ENCODE data around the gene PIGU. TPM values are rescaled to one million over a fixed set of nuclear protein-coding genes. Genes with fewer than 3 reads are reported as not detected.
"Not testable (repeated sequence)": the region's sequence is repeated elsewhere in the genome, so short reads cannot be mapped to it uniquely, and the experiment has no call there.

Gene PIGU
- total RNA-seq, 1 experiment from 2014 or later, result 11.7 TPM

DNA sequence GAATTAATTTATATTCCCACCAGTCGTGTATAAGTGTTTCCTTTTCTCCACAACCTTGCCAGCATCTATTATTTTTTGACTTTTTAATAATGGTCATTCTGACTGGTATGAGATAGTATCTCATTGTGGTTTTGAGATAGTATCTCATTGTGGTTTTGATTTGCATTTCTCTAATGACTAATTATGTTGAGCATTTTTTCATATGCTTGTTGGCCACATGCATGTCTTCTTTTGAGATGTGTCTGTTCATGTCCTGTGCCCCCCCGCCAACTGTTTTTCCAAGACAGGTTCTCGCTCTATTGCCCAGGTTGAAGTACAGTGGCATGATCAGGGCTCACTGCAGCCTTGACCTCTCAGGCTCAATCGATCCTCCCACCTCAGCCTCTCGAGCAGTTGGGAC lies 15.1 kb downstream of the PIGU start:
- DNase-seq (ENCODE audit: low read depth), result peak; percentile 2

- DNase-seq (ENCODE audit: low read depth), result not testable (repeated sequence)
These were observed 18.2 kb downstream of the PIGU start for GRCh38 chr20:34658654-34659053.

DNA sequence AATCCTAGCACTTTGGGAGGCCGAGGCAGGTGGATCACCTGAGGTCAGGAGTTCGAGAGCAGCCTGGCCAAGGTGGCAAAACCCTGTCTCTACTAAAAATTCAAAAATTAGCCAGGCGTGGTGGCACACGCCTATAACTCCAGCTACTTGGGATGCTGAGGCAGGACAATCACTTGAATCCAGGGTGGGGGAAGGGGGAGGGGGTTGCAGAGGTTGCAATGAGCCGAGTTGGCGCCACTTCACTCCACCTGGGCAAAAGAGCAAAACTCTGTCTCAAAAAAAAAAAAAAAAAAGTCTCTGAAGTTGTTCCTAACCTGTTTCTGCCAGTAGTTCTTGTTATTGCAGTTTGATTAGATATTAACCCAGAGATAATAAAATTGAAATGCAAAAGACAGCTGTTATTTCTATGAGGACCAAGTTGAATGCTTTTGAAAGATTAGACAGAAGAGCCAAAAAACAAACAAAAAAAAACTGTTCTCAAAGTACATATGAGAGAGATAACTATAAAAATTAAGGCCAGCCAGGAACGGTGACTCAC lies 22.6 kb downstream of the PIGU start:
- no peak for DNase-seq (ENCODE audit: low read depth)

- no peak for DNase-seq (ENCODE audit: low read depth)
These were observed 25.7 kb downstream of the PIGU start for GRCh38 chr20:34651200-34651599.

- DNase-seq (ENCODE audit: low read depth), result no peak
These were observed 29.2 kb downstream of the PIGU start for GRCh38 chr20:34647737-34648136.

GRCh38 chr20:34644951-34645350 lies 31.9 kb downstream of the PIGU start:
- DNase-seq (ENCODE audit: low read depth), result no peak

DNA sequence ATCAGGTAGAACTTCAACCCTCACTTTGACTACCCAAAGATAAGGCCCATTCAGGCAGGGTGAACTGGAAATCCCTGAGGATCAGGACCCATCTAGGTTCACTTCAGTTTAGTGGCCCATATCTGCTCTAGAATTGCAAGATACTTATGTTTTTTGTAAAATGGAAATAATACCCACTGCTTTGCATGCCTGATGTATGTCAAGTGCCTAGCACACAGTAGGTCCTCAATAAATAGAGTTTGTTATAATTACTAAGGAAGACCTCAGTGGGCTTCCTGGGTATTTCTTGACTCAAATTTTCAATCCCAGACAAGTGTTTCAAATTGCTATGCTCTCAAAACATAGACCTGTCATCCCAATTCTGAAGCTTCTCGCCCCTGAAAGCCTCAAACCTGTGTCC lies 32.5 kb downstream of the PIGU start:
- no peak for DNase-seq (ENCODE audit: low read depth)

GRCh38 chr20:34643928-34644327 lies 33.0 kb downstream of the PIGU start:
- DNase-seq (ENCODE audit: low read depth), result no peak

- no peak for DNase-seq (ENCODE audit: low read depth)
These were observed 34.9 kb downstream of the PIGU start for GRCh38 chr20:34642009-34642408.

DNA sequence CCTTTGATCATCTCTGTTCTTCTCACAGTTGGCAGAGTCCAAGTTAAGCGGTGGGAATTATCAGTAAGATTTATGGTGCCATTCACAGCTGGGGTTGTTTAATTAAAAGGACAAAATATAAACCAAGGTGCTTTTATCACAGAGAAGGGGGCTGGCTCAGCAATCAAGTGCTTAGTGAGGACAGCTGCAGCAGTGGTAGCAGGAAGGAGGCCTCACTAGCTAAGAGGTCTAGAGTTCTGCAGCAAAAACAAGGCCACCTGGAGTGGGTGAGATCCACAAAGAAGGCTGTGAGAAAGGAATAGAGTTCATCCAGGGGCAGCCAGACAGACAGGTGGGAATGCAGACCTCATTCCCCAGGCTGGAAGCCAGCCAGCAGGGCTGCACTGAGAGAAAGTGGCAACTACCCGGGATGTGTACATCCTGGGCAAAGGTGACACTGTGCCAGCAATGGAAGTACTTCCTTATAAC lies 37.1 kb downstream of the PIGU start:
- no peak for DNase-seq (ENCODE audit: low read depth)

- no peak for DNase-seq (ENCODE audit: low read depth)
These were observed 38.4 kb downstream of the PIGU start for GRCh38 chr20:34638532-34638931.

DNA sequence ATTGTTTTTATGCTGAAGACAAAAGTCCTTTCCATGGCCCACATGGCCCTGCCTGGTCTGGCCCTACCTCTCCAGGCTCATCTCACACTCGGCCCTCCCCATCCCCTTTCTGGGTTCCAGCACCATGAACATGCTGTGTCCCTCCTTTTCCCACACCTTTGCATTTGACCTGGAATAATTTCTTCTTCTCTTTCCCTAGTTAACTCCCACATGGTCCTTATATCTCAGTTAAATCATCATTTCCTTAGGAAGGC lies 38.9 kb downstream of the PIGU start:
- no peak for DNase-seq (ENCODE audit: low read depth)

DNA sequence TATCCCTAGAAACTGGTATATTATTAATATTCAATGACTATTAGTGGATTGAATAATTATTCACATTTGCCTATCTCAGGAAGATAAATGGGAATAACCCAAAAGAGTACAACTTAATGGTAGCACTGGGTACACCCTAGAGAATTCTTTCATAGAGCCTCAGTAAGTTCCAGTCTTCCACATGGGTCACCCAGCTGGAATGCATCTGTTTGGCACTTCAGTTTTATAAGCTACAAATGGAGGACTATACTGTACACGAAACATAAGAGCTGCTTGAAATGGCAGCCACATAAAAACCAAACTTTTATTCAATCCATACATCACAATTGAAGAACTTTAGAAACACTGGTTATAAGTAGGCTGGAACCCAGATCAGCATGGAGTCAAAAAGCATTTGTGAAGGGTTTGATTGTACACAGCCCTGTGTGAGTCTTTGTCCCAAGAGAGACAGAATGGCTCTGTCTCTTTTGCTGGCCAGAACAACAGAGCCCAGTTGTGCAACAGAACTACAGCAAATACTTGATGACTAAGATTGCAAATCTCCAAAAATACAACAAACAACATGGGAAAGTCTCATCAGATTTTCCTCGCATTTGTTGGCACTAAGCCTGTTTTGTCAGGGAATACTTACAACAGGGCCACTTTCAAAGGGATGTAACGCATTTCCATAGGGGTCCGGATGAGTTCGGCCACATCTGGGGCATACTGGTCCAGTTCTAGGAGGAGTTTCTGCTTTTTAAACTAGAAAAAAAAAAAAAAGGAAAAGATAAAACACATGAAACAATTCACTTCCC lies 39.5 kb downstream of the PIGU start:
- DNase-seq (ENCODE audit: low read depth), result no peak

DNA sequence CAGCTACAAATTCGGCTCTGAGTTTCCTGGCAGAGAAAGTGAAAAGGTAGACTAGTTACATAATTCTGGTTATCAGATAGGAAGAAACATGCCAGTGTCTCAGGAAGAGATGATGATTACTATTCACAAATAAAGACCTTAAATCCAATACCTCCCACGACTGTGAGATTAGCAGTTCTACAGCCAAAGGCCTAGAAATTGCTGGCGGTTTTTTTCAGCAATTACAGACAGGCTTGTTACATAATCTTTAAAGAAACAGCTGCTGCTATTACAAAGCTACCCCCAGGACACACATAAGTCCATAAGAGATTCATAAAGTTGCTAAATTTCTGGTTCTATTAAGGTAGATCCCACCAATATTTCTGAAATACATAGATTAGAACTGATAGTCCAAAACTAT lies 40.2 kb downstream of the PIGU start:
- no peak for DNase-seq (ENCODE audit: low read depth)

DNA sequence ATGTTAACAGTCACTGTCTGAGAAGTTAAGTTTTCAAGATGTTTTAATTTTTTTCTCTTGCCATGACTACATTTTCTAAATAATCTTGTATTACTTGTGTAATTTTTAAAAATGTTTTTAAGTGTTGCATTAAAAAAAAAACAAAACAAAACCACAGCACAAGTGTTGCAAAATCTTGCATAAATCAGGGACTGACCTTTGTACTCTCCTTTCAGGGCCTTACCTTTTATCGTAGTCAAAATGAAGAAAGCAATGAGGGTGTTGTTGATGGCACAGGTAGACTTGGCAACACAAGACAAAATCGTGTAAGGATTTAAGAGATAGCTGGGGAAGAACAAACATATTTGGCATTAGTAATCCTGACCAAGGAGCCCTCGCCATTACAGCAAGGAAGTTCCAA lies 42.5 kb downstream of the PIGU start:
- DNase-seq (ENCODE audit: low read depth), result no peak

- no peak for DNase-seq (ENCODE audit: low read depth)
These were observed 43.9 kb downstream of the PIGU start for GRCh38 chr20:34632870-34633452.

- no peak for DNase-seq (ENCODE audit: low read depth)
These were observed 47.0 kb downstream of the PIGU start for GRCh38 chr20:34629904-34630303.

GRCh38 chr20:34629342-34629741 lies 47.5 kb downstream of the PIGU start:
- no peak for DNase-seq (ENCODE audit: low read depth)

- DNase-seq (ENCODE audit: low read depth), result no peak
These were observed 48.9 kb downstream of the PIGU start for GRCh38 chr20:34628026-34628425.

GRCh38 chr20:34627458-34627857 lies 49.4 kb downstream of the PIGU start:
- DNase-seq (ENCODE audit: low read depth), result no peak

GRCh38 chr20:34626992-34627391 lies 49.9 kb downstream of the PIGU start:
- DNase-seq (ENCODE audit: low read depth), result no peak

- no peak for DNase-seq (ENCODE audit: low read depth)
These were observed 52.3 kb downstream of the PIGU start for GRCh38 chr20:34624629-34625028.

GRCh38 chr20:34622821-34623451 lies 54.0 kb downstream of the PIGU start:
- DNase-seq (ENCODE audit: low read depth), result no peak

Data from Daoy (cell line).